ENCODE data around the gene CNBD2.

DNA sequence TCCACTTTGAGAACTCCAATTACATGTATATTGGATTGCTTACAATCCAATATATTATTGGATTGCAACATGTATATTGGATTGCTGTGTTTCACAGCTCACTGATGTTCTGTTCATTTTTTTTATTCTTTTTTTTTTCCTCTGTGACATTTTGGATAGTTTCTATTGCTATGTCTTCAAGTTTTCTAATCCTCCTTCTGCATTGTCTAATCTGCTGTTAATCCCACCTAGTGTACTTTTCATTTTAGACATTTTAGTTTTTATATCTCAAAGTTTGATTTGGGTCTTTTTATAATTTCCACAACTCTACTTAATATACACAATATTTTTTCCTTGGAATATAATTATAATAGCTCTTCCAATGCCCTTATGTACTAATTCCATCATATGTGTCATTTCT is 34.5 kb downstream of the CNBD2 start:
- TF ChIP-seq, protein P1, sequence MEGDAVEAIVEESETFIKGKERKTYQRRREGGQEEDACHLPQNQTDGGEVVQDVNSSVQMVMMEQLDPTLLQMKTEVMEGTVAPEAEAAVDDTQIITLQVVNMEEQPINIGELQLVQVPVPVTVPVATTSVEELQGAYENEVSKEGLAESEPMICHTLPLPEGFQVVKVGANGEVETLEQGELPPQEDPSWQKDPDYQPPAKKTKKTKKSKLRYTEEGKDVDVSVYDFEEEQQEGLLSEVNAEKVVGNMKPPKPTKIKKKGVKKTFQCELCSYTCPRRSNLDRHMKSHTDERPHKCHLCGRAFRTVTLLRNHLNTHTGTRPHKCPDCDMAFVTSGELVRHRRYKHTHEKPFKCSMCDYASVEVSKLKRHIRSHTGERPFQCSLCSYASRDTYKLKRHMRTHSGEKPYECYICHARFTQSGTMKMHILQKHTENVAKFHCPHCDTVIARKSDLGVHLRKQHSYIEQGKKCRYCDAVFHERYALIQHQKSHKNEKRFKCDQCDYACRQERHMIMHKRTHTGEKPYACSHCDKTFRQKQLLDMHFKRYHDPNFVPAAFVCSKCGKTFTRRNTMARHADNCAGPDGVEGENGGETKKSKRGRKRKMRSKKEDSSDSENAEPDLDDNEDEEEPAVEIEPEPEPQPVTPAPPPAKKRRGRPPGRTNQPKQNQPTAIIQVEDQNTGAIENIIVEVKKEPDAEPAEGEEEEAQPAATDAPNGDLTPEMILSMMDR (conservative IDR thresholded peaks at IDR 0.05 in 1 of 2, IDR thresholded peaks at IDR 0.05 in 1 of 2; ENCODE audit: extremely low read depth in 1 of 2, insufficient read depth in 1 of 2, low read depth in 1 of 2, low read length in 2 of 2), result no peak
- TF ChIP-seq EZH2 (IDR thresholded peaks at IDR 0.05; ENCODE audit: borderline replicate concordance, low read length), result no peak
